HG02973 (cell line): Measurements from ENCODE around the gene SLAMF1.
"Not testable (repeated sequence)": the region's sequence is repeated elsewhere in the genome, so short reads cannot be mapped to it uniquely, and the experiment has no call there.

Experiments
- ATAC-seq: cut with Tn5 transposase; IDR thresholded peaks from one replicate; pipeline ENCODE4 v1.9.1; 2021; ENCODE audit warnings: moderate library complexity; ENCODE audit not compliant: unreplicated experiment

SLAMF1 gene

GRCh38 chr1:160640359-160641123 lies 6.3 kb downstream of the SLAMF1 start:
- no peak for ATAC-seq

- no peak for ATAC-seq
These were observed 7.2 kb downstream of the SLAMF1 start for GRCh38 chr1:160639652-160640051.

GRCh38 chr1:160638926-160639325 lies 7.9 kb downstream of the SLAMF1 start:
- no peak for ATAC-seq

GRCh38 chr1:160638540-160638857 lies 8.3 kb downstream of the SLAMF1 start:
- no peak for ATAC-seq

GRCh38 chr1:160637821-160638539 lies 8.9 kb downstream of the SLAMF1 start:
- ATAC-seq: no peak

GRCh38 chr1:160637065-160637464 lies 9.8 kb downstream of the SLAMF1 start:
- no peak for ATAC-seq

GRCh38 chr1:160636547-160636946 lies 10.3 kb downstream of the SLAMF1 start:
- ATAC-seq: no peak

GRCh38 chr1:160636076-160636475 lies 10.8 kb downstream of the SLAMF1 start:
- ATAC-seq: no peak

GRCh38 chr1:160634543-160635491 lies 12.0 kb downstream of the SLAMF1 start:
- ATAC-seq: no peak

GRCh38 chr1:160633330-160633903 lies 13.4 kb downstream of the SLAMF1 start:
- ATAC-seq: no peak

GRCh38 chr1:160631983-160632625 lies 14.7 kb downstream of the SLAMF1 start:
- ATAC-seq: no peak

GRCh38 chr1:160630523-160631451 lies 16.1 kb downstream of the SLAMF1 start:
- no peak for ATAC-seq

GRCh38 chr1:160629286-160630210 lies 17.3 kb downstream of the SLAMF1 start:
- no peak for ATAC-seq

- no peak for ATAC-seq
These were observed 18.0 kb downstream of the SLAMF1 start for GRCh38 chr1:160628799-160629263.

GRCh38 chr1:160627677-160628289 lies 19.1 kb downstream of the SLAMF1 start:
- not testable (repeated sequence) for ATAC-seq

GRCh38 chr1:160626509-160627342 lies 20.1 kb downstream of the SLAMF1 start:
- ATAC-seq: peak; percentile 32
